Renal cortex interstitium (tissue), 11 donors: ENCODE measurements around the gene CISH. TPM values are rescaled to one million over a fixed set of nuclear protein-coding genes. Genes with fewer than 3 reads are reported as not detected.

Experiments used
- DNase-seq, 11 donors: peaks; one replicate each; pipeline ENCODE4 v3.0.0-alpha.2; 2013; ENCODE audit warnings: low read depth in 9 of 11, low spot score in 4 of 11; ENCODE audit errors: extremely low read depth in 1 of 11
- polyA plus RNA-seq, 3 donors: library from polyadenylated mRNA; unstranded; fragments of 120-200 nt; gene quantifications; one replicate each; pipeline ENCODE4 v1.2.1, GENCODE V29; 2013; ENCODE audit not compliant: insufficient read length in 3 of 3

CISH gene
- polyA plus RNA-seq, 3 donors = 30.5 to 34.9 (median 30.6) TPM

DNA sequence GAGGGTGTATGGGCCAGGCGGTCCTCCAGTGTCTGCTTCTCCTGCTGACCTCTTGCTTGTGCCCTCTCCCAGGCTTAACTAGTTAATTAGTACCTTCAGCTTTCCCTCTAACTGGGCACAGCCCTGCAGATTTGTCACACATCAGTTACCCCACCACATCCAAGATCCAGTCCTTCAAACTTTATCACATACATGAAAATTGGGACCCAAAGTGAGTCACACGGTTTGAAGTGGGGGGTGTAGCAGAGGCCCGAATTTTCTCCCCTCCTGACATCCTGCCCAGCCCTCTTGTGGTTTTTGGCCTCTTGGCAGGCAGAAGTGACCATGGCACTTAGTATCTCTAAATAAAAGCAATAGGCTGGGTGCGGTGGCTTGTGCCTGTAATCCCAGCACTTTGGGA lies 9.2 kb upstream of the CISH start:
- DNase-seq = no peak

DNA sequence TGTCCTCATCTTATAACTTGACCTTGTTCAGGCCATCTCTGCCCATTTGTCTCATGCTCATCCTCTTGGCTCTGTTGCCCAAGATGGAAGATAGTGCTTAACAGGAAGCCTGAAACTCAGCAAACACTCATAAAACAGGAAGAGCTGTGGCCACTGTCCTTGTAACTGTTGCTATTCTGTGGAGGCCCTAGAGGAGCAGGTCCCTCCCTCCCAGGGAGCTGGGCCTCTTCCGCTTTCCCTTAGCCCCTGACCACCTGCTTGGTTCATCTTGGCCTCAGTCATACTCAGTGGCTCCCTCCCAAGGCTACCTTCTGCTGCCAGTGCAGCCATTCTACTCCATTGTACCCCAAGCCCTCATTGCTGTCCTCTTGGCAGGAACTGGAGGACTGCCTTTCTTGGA lies 8.8 kb upstream of the CISH start:
- DNase-seq = no peak

DNA sequence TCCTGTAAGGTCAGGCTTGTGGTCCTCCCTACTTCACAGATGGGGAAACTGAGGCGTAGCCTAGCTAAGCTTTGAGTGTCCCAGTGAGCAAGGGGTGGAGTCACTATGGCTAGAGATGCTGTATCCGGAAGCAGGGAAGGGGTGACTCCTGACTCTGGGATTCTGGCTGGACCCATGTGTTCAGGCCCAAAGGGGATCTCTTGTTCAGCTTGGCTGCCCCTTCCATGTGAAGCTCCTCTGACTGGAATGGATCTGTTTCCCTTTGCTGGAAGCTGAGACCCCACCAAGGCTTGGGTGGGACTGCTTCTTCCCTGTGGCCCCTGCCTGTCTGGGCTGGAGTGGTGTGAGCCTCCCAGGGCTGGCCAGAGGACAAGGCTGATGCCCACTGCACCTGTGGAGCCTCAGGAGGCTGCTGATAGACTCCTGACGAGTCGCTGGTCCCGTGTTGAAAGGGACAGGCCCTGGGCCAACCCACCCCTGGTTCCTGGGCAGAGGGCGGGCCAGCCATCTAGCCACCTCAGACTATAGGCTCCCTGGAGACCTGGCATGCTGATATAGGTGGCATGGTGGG lies 6.4 kb upstream of the CISH start:
- no peak for DNase-seq

DNA sequence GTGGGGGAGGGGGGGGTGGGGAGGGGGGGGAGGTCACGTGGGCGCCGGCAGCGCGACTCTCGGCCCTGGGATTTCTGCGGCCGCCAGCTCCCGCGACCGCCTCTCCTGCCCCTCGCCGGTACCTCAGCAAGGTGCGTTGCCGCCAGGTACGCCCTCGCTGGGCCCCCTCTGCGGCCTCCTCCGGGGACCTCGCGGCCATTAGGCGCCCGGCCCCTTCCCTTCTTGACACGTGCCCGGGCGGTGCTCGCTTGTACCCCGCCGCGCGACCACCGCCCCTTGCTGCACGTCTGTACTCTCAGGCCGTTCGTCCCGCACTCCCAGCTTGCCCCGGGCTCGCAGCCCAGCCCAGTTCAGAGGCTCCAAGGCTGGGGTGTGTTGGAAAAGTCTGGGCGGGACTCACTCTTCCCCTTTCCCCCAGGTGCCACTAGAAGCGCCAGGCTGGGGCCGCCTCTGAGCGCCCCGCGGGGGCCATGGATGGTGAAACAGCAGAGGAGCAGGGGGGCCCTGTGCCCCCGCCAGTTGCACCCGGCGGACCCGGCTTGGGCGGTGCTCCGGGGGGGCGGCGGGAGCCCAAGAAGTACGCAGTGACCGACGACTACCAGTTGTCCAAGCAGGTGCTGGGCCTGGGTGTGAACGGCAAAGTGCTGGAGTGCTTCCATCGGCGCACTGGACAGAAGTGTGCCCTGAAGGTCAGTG lies 5.7 kb upstream of the CISH start, which contains the start of gene MAPKAPK3:
Gene MAPKAPK3 (plus strand): TSS at position 56 of the 696 bp plus-strand sequence. CDS start 415 bp downstream, at position 471.
- DNase-seq = peak in 1 of 11 donors; percentile 37

DNA sequence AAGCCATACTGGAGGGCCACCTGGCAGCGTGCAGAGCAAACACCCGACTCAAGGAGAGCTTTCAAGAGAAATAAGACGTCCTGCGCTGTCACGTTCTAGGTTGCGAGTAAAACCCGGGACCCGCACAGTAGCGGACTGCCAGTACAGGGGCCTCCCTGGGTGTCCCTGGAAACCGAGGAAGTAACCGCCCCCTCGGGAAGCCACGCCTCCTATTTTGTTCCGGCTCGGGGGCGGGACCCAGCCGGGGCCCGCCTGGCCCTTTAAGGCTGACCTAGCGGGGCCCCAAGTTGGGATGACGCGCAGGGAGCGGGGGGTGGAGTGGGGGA lies 5.2 kb upstream of the CISH start:
- DNase-seq = peak; percentile 78 to 92 (median 86)

DNA sequence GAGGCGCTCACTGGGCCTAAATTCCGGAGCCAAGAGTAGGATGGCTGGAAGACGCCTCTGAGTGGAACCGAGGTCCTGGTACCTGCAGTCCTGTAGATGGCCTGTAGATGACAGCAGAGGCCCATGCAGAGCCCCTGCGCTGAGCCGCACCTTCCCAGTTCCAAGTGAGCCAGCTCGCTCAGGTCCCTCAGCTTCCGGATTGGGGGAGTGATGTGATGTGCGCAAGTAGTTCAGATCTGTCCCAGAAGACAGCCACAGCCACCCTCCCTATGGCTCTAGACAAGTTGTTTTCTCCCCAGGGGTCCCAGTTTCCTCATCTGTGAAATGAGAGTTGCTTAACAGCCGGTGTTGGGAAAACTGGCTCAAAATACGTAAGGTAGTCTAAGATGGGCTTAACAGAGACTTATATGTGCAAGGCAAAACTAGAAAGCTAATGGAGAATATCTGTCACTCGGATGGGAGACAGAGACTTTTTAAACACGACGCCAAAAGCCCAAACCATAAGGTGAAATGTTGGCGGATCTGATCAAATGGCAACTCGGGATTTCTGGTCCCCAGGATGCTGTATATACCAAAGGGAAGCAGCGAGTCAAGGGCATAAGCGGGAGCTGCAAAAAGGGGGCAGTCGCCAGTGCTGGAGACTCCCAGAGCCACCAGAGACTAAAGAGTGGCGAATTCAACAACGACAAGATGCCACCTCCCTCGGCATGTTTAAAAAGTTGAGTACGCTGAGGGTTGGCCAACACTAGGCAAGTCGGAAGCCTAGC lies 4.6 kb upstream of the CISH start:
- peak in 5 of 11 donors; percentile 68 to 84 (median 76) for DNase-seq

DNA sequence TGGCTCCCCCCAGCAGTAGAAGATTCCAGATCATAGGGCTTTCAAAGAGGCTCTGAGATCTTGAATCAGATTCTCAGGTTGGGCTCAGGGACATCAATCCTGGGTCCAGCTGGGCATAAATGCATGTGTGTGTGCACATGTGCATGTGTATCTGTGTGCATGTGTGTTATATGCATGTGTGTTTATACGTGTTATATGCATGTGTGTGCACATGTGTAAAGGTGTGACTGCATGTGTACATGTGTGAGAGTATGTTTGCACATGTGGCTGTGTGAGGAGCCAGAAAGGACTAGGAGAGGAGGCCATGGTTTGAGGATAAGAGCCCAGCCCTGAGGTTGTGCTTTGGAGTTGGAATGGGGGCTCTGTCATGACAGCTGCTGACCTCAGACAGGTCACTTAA lies 3.6 kb upstream of the CISH start:
- DNase-seq = no peak

DNA sequence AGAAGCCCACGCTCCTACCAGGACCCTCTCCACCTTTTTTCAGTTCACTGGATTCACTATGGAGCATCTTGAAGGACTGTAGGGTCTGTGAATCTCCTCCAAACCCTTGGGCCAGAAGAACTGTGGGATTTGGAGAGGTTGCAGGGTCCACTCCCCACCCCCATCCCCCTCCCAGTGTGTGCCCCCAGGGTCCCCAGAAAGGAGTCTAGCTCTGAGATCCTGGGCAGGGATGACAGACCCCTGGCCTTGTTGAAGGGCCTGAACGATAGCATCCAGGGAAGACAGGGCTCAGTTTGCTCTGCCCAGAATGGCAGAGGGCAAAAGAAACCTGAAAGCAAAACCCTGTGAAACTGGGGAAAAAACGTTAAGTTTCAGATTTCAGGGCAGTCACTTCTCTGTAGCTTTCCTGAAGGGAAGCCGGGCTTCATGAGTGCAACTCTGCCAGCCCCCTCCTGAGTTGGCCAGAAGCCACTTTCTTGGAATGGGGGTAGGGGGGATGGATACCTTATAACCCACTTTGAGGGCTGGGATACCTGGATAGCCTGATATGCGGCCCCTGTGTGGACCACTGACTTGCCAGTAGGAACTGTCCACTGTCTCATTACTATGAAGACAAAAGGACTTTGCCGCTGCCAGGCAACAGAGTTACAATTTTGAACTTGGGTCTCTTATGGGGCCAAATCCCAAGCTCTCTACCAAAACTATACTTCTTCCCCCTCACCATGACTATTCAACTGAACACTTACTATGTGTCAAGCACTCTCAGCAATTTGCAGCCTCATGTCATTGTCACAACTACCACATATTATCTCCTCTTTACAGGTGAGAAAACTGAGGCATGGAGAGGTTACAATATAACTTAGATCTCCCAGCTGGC lies 1.6 kb upstream of the CISH start:
- DNase-seq = no peak

DNA sequence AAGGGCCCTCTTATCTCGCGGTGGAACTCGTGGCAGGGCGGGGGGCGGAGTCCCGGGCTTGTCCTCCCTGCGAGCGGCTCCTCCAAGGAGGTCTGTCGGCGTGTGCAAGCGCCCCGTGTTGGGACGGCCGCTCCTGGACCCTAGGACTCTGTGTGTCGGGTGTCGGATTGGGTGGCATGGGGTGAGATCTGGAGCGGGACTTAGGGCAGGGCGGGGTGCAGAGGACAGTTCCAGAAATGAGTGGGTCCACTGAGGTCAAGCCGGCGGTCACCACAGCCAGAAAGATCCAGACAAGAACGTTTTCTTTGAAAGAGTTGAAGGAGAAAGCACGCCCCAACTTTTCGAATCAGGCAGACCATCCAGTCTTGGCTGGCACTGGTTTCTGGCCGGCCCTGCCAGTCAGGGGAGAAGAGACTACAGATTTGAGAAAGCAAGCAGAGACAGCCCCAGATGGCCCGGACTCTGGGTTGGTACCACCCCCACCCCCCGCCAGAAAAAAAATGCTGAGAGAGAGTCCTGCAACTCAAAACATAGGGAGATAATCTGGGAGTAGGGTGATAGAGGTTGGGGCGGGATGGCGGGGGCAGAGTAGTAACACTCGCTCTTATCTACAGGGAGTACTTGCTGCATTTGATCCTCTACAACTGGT lies 784 bp upstream of the CISH start:
- DNase-seq = no peak

DNA sequence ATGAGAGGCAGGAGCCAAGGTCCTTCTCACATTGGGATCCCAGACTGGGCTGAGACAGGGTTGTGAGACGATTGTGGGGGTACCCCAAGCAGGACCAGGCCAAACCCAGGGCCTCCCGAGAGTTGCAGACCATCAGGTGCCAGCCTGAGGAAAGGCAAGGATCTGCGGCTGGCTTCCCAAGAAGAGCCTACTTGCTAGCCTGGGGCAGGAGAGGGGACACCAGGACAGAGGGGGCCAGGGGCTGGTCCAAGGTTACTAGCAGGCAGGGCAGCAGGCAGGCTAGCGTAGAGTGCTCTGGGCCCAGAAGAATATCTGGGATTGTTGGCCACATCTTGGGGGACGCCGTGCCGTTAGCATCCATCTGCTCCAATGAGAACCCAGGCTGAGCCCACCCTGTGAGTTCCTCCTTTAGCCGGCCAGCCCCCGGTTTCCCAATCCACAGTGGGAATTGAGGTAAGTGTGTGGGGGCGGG lies 546 bp downstream of the CISH start:
- DNase-seq = no peak

DNA sequence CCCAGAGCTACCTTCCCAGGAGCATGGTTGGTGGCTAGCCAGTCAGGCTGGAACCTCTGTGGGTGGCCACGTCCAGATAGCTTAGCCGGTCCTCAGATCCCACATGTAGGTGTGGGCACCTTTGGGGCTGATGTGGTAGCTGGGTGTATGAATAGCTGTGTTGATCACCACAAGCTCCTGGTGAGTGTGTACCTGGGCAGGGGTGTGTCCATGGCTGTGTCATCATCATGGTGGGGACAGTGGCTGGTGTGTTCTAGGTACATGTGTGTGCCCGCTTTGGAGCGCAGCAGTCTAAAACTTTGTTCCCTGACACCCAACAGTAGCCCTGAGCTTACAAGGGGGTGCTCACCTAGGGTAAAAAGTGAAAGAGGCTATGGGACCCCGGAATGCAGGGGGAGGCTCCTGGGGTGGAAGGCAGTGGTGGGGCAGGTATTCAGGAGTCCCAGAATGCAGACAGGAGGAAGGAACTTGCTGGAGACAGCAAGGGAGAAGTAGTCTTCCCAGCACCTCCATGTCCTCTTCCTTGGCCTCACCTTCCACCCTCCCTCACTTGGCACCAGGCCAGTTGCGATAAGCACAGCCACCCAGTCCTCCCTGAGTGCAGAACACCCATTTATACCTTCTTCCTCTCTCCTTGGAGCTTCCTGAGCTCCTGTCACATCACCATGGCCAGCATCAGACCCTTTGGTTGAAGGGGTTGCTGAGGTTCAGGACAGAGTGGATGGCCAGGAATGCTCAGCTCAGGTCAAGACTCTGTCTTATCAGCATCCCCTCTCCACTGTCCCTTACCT lies 1.2 kb downstream of the CISH start:
- DNase-seq = no peak

DNA sequence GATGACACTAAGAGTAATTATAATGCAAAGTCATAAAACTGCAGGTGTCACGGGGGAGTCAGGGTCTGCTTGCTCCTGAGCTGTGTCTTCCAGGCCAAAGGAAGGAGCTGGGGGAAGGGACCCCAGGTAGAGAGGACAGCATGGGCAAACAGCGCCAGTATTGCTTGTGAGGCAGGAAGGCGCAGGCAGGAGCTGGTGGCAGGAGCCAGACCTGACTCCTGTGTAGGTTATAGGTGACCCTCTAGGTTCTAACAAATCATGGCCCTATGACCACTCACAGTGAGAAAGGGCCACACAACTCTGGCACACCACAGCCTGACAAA lies 1.9 kb downstream of the CISH start:
- DNase-seq = no peak

DNA sequence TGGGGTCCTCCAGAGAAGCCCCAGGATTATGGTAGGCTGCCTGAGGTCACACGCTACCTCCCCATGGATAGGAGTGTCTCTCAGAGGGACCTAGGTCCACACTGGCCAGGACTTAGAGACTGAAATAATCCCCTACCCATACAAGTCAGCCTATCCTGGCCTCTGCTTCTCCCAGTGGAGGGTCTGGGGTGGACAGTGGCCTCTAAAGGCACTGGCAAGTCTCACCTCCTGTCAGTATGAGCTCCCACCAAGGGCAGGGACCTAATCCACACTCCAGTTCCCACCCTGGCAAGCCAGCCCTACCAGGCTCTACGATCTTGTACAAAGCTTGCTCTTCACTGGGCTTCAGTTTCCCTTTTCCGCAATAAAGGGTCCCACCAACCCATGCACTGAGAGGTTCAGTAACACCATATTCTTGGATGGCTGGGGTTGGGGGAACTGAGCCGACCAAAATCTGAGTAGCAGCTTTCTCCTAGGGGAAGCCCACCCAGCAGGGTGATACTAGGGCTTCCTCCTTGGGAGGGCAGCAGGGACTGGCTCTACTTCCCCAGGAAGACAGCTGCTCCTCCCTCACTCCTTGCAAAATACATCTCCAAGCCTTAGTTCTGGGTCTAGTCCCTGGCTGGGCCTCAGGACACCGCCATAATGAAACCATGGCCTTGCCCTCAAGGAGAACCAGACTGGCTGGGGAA lies 2.4 kb downstream of the CISH start:
- DNase-seq = no peak

DNA sequence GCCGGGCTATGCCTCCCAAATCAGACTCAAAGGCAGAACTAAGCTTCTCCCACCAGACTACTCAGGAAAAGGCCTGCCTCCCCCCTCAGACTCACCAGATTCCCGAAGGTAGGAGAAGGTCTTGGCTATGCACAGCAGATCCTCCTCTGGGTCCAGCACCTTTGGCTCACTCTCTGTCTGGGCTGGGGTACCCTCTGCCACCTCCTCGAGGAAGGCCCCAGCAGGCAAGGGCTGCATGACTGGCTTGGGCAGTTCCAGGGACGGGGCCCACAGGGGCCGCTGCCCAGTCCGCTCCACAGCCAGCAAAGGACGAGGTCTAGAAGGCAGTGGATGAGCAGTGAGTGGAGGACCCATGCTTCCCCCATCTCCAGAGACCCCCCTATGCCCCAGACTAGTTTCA lies 3.3 kb downstream of the CISH start:
- DNase-seq = no peak

DNA sequence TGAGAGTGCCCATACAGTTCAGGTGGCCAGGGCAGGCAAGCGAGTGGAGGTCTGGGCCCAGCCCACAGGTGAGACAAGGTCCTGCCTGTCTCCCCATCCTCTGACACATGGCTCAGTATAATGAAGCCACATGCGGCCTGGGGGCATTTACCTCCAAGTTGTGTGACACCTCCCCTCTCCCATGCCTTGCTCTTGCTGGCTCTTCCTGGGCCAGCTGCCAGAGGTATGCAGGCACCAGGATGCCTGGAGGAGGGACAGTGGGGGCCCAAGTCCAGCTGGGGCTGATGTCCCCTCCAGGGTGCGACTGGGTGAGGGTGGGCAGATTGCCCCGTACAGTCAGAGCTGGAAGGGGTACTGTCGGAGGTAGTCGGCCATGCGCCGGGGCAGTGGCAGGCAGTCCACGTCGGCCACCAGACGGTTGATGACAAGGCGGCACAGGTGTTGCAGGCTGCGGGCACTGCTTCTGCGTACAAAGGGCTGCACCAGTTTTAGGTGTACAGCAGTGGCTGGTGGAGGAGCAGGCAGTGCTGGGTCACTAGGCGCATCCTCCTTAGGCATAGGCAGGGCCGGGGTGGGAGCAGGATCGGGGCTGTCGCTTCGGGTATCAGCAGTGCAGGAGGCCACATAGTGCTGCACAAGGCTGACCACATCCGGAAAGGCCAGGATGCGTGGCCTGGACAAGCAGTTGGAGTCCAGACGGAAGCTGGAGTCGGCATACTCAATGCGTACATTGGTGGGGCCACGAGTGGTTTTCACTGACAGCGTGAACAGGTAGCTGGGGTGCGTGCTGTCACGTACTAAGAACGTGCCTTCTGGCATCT lies 4.1 kb downstream of the CISH start:
- no peak for DNase-seq

DNA sequence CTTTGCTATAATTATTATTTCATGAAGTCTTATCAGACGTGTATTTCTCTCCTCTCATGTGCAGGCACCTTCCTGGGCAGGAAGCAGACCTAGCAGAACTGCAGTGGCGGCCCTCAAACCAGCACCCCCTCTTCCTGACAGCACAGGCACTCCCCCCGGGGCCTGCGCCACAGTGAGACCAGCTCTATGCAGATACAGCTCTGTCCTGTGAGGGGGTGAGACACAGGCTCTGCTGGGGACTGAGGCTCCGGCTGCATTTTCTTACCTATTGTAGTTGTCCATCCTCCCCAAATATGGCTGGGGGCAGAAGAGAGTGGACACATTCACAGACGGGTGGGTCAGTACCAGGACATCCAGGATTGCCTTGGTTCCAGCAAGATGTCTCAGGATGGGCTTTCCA lies 5.0 kb downstream of the CISH start:
- no peak for DNase-seq

DNA sequence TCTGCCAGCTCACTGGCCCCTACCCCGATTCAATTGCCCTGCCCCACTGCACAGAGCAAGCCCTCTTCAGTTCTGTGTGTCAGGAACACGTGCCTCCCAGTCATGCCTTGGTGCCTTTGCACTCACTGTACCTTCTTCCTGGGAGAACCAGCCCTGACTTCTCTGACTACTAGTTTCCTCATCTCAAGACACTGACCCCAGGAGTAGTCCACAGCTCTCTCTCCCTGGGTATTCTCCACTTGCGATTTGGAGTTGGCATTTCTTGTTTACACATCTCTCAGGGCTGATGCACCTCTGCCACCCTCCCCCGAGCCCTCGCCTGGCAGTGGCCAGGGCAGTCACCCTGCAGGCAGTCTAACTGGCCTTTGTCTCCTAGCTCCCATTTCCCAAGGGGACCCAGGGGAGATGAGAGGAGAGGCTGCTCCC lies 5.7 kb downstream of the CISH start:
- DNase-seq = no peak
